Endometrial microvascular endothelial cells (primary cell): ENCODE results near the gene EEF1AKMT4. TPM values are rescaled to one million over a fixed set of nuclear protein-coding genes. Genes with fewer than 3 reads are reported as not detected.
"Not testable (repeated sequence)": the region's sequence is repeated elsewhere in the genome, so short reads cannot be mapped to it uniquely, and the experiment has no call there.

Source experiments
- in situ Hi-C: cut with HindIII; loops from 2 replicates; pipeline ENCODE4 v1.10.0; 2017; ENCODE audit warnings: low sequenced_read_pairs, low pct_unique_long_range_greater_than_20kb; ENCODE audit errors: inconsistent ontology term
- total RNA-seq: library from RNA; depleted of rRNA; stranded (reverse); fragments of >200 nt; gene quantifications from one replicate; pipeline ENCODE4 v1.2.3, GENCODE V29; 2015; ENCODE audit errors: inconsistent ontology term

The EEF1AKMT4 gene
- total RNA-seq, 1 donor from 2014 or later, result 9.2 TPM

DNA sequence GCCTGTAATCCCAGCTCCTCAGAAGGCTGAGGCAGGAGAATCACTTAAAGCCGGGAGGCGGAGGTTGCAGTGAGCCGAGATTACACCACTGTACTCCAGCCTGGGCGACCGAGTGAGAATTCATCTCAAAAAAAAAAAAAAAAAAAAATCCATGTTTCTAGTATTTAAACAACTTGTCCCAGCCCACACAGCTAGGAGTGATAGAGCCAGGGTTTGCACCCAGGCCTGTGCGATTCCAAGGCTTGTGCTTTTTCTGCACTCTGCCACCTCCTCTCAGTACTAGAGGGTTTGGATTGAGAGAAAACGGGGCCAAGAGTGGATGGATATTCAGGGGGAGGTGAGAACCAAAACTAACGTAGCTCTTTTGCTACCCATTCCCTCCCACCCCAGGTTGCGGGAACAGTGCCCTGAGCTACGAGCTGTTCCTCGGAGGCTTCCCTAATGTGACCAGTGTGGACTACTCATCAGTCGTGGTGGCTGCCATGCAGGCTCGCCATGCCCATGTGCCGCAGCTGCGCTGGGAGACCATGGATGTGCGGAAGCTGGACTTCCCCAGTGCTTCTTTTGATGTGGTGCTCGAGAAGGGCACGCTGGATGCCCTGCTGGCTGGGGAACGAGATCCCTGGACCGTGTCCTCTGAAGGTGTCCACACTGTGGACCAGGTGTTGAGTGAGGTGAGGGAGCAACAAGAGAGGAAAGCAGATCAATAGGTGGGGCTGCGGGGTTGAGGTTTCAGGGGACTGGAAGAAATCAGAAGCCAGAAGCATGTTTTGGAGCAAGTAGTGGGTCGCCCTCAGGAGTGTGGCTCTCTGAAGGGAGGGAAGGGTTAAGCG is 7.8 kb downstream of the EEF1AKMT4 start:
- in situ Hi-C loops, result no loop called here

DNA sequence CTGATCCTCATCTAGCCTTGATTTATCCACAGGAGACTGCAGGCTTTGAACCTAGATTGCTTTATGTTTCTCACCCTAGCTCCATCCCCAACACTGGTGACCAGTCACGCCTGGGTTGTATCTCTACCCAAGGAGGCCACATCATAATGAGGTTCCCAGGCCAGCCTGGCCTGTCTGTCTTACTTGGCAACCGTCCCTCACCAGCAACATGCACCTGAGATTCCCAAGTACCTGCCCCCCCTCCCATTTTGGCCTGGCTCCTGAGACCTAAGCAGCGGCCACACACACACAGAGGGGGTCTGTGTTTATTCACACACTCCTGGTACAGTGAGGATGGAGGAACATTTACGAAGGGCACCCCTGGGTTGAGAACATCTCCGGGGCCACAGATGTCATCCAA is 9.5 kb downstream of the EEF1AKMT4 start:
- in situ Hi-C loops, result no loop called here

DNA sequence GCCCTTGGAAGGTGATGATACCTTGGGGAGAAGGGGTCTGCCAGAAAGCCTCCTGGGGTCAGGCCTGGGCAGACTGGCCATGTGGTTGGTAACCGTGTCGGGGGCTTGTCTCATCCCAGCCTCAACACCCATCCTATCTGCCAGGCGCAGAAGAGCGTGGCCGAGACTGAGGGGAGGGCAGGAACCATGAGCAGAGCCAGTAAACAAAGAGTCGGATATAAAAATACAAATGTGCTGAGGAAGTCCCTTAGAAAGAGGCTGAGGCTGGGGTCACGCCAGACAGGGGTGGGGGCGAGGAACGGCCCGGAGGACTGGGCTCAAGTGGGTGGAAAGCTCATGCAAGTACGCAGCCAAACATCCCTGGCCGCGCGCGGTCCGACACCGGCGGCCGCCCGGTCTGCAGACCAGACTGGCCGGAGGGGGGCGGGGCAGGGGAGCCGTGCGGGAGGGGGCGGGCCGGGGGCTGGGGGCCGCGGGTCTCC is 10.0 kb downstream of the EEF1AKMT4 start:
- in situ Hi-C loops, result no loop called here

DNA sequence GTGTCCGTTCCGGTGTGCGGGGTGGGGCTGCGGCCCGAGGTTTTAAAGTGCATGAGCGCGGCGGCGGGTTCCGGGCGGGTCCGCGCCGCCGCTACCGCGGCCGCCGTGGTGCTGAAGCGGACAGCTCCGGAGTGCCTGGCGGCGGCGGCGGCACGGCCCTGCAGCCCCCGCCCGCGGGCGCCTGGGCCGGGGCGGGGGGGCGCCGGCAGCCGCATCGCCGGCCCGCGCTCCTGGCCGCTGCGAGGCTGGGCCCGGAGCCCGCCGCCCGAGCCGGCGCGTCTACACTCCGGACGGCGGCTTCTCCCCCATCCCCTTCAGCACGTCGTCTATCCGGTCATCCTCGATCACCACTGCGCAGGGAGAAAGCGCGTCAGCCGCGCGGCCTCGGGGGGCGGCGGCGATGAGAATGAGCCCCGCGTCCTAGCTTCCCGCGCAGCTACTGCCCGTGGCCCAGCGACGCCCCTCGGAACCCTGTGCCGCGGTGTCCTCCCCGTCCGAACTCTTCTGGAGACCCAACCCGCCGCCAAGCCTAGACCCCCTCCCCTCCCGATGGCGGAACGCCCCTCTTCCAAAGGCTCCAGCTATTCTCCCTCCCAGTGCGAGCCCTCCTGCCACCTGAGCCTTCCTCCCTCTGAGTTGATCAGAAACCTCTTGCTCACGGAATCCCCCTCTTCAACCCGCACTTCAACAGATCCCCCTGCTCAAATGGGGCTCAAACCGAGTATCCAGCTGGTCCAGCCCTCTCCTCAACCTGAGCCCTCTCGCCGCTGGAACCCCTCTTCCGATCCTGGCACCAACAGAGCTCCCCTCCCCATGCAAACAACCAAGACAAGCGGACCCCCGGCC is 10.6 kb downstream of the EEF1AKMT4 start:
- in situ Hi-C loops, result no loop called here

DNA sequence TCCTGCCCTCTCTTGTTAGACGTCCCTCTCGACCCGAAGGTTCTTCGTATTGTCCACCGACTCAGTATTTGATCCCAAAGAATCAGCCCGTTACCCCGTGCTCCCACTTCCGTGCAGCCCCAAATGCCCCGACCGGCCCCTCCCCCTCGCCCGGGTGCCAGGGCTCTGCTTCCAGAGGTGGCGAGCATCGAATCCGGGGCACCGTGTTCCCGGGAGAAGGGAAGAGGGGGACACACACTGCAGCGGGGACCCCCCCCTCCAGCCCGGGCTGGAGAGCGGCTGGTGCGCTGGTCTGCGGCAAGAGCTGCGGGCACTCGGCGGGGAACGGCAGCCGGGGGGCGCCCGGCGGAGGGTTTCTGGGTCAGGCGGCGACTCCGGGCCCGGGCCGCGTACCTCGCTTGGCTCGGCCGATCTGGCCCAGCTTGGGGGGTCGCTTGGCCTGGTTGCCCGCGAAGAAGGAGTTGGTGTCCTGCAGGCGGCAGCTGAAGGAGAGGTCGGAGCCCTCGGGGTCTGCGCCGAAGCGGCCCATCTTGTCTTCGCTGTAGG is 11.3 kb downstream of the EEF1AKMT4 start:
- in situ Hi-C loops, result no loop called here

DNA sequence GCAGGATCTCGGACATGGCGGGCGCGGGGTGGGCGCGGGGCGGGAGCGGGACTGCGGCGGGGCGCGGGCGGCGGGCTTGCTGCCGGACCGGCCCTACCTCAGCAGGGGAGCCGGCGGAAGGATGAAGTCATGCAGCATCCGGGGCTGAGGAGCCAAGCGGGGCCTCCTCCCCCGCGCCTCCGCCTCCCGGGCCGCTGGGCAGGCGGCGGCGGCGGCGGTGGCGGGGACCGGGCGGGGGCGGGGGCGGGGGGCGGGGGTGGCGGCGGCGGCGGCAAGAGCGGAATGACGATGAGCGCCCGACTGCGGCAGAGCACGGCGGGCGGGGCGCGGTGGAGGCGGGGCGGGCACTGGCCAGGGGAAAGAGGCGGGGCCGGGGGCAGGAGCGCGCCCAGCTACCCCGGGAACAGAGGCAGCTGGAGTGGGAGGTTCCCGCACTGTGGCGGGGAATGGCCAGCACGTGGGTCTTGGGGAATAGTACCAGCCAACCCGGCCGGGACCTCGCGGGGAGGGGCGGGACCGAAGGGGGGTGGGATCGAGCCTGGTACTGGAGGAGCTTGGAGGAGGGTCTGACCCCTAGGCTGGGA is 11.9 kb downstream of the EEF1AKMT4 start, which contains the start of gene CAMK2N2:
TSS of gene CAMK2N2 (minus strand) at position 284 of the 584 bp plus-strand sequence. CDS start at position 16, 268 bp downstream.
- in situ Hi-C loops, result no loop called here

DNA sequence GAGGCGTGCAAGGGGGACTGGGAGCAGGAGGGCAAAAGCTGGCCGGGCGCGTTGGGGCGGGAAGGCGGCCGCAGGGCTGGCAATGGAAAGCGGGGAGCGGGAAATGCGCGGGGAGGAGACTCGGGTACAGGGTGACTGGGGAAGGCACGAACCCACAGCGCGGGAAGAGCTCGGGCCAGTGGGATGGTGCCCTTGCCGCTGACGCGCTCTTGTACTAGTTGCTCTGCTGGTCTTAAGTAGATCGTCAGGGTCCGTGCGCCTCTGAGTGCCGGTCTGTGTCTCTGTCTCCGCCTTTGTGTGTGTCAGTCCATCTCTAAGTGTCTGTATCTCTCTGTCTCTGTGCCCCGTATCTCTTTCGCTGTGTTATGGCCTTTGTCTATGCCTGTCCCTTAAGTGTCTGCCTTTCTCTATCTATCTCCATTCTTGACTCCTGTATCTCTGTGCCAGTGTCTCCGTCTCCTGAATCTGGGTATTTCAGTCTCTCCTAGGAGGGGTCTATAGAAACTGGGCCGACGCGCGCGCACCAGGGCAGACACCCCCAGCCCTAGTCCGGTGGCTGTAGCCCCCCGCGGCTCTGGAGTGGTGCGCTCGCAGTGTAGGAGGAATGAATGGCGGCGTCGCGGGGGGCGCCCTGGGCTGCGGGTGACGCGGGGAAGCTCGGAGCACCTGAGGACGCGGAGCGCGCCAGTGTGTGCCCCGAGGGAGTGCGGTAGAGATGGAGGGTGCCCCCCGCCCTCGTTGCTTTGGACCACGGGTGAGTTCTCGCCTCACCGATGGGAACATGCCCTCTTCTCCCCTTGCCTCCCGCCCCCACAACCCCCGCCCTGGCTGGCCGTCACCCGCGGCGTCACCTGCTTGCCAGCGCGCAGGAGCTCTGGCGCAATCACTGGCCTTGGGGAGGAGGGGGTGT is 12.6 kb downstream of the EEF1AKMT4 start:
- in situ Hi-C loops, result no loop called here

DNA sequence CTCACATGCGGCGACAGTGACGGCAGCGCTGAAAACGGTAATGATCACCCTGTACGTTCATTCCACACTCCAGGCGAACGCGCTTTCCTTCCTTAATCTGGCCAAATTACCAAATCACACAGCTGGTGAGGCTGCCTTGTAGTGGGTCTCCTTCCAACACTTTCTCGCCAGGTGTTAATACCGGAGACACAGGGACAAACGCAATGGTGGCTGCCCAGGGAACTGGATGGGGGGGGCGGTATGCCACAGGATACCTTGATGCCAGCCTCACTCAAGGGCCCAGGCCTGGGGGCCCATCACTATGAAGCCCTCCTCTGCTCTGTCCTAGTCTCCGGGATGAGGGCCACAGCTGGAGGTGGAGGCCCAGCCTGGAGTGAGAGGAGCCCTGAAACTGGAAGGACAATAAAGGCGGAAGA is 13.3 kb downstream of the EEF1AKMT4 start:
- in situ Hi-C loops, result no loop called here

DNA sequence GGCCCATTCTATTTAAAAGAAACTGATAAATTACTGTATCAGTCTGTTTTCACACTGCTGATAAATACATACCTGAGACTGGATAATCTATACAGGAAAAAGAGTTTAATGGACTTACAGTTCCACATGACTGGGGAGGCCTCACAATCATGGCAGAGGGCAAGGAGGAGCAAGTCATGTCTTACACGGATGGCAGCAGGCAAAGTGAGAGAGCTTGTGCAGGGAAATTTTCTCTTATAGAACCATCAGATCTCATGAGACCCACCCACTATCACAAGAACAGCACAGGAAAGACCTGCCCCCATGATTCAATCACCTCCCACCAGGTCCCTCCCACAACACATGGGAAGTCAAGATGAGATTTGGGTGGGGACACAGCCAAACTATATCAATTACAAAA is 17.8 kb downstream of the EEF1AKMT4 start:
- in situ Hi-C loops, result not testable (repeated sequence)

DNA sequence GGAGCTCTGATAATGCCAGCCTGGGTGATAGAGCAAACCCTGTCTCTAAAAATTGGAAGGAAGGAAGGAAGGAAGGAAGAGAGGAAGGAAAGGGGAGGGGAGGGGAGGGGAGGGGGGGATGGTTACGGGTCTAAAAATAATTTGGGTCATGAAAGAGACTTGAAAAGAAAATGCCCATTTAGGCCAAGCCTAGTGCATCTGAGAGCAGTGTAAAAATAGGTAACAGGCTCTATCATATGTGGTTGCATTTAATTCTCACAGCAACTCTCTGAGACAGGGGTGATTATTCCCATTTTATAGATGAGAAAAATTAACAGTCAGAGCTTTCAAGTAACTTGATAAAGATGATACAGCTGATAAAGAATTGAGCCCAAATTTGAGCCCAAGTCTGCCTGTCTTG is 22.8 kb downstream of the EEF1AKMT4 start:
- in situ Hi-C loops, result no loop called here

DNA sequence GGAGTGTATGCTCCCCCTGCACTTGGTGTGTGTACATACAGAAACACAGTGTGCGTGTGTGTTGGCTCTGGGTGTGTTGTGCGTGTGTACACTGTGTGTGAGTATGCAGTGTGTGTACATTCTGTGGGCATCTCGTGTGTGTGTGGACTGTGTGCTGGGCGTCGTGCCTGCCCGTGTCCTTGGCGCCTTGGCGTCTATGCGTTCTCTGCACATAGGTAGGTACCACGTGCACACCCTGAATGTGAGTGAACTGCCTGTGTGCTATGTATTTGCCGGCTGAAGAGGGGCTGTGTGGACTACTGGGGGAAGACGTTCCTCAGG is 25.9 kb downstream of the EEF1AKMT4 start:
- in situ Hi-C loops, result no loop called here

DNA sequence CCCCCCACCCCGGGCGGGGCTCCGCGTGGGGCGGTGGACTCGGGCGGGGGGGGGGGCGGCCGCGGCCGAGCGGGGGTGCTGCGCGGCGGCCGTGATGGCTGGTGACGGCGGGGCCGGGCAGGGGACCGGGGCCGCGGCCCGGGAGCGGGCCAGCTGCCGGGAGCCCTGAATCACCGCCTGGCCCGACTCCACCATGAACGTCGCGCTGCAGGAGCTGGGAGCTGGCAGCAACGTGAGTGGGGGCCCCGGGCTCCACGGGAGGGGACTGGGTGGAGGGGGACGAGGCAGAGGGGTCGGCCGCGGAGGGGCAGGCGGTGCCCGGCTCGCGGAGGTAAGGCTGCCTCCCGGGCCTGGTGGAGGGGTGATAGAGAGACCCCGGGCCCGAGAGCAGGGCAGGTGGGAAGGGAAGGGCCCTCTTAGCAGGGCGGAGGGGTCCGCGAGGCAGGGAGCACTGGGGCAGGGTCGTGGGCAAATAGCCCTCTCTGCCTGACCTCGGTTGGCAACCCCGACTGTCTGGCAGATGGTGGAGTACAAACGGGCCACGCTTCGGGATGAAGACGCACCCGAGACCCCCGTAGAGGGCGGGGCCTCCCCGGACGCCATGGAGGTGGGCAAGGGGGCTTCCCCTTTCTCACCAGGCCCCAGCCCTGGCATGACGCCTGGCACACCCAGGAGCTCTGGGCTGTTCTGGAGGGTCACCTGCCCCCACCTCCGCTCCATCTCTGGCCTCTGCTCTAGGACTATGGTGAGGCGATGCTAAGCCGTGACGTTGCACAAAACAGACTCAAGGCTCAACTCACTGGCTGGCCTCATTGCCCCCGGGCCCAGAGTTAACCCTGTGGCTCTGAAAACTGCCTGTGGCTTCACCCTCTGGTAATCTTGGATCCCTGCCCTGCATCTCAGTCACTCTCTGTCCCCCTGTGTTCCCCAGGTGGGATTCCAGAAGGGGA is 26.8 kb downstream of the EEF1AKMT4 start, which contains the start of gene ECE2:
TSS of gene ECE2 (plus strand) at position 62 of the 950 bp plus-strand sequence. CDS start at position 194, 132 bp downstream.
- in situ Hi-C loops, result no loop called here

DNA sequence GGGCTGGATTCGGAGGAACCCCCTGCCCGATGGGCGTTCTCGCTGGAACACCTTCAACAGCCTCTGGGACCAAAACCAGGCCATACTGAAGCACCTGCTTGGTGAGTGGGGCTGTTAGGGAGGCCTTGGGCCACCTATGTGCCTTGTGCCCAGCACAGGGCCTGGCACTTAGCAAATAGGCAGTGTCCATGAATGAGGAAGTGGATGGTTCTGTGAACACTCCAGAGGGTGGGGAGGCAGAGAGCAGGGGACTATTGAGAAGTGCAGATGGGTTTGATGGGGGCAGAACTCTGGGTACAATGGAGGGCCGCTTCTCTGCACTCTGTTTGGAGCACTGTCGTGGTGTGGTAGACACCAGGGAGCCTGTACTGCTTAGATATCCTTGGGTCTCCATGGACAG is 27.9 kb downstream of the EEF1AKMT4 start:
- in situ Hi-C loops, result no loop called here

DNA sequence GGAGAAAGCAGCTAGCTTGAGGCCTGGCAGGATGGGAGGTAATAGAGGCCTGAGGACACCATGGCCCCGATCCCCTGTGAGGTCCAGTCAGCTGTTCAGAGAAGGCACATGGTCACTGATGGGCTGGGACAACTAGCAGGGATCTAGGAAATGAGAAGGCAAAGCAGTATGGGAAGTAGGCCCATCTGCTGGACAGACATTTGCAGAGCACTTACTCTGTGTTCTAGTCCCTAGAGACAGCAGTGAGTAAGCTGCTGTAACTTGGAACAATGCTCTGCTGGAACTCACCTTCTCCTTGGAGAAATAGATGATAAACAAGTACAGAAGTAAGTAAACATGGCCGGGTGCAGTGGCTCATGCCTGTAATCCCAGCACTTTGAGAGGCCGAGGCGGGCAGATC is 33.5 kb downstream of the EEF1AKMT4 start:
- in situ Hi-C loops, result no loop called here

DNA sequence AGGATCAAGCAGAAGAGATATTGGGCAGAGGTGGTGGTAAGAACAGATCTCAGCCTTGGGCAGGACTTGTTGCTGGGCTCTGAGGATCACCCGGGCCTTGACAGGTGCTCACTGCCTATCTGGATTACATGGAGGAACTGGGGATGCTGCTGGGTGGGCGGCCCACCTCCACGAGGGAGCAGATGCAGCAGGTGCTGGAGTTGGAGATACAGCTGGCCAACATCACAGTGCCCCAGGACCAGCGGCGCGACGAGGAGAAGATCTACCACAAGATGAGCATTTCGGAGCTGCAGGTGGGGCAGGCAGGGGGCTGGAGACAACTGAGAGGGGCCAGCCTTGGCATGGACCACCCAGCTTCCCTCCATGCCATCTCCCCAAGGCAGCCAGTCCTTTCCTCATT is 34.2 kb downstream of the EEF1AKMT4 start:
- in situ Hi-C loops, result no loop called here

DNA sequence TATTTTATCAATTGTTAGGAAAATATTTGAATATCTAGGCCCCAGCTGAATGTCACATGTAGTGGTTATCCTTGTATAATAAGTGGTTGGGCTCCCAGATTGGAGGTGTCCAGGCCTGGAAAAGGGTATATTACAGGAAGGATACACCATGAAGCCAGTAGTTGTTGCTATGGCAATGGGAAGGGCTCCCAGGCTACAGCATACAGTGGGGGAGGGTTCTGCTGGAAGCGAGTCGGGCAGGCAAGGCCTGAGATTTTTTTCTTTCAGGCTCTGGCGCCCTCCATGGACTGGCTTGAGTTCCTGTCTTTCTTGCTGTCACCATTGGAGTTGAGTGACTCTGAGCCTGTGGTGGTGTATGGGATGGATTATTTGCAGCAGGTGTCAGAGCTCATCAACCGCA is 35.2 kb downstream of the EEF1AKMT4 start:
- in situ Hi-C loops, result no loop called here

DNA sequence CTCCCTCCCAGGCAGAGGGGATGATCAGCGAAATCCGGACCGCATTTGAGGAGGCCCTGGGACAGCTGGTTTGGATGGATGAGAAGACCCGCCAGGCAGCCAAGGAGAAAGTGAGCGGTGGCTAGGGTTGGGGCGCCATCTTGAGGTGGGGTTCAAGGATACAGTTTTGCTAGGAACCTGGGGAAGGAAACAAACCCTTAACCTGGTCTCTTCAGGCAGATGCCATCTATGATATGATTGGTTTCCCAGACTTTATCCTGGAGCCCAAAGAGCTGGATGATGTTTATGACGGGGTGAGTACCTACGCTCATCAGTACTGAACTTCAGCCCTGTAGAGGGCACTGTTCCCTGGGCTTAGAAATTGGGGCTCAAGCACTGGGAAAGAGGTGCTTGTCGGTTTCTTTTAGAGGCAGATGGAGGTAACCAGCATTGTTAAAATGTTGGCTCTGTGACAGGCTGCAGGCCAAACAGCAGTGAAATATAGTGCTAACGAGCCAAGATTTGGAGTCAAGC is 40.0 kb downstream of the EEF1AKMT4 start:
- in situ Hi-C loops, result no loop called here
